ENCODE results near the gene NEK10.
A peak's percentile ranks its signal among the peaks of the same experiment; 100 is the strongest.
"Not testable (repeated sequence)": the region's sequence is repeated elsewhere in the genome, so short reads cannot be mapped to it uniquely, and the experiment has no call there.

Gene NEK10, protein sequence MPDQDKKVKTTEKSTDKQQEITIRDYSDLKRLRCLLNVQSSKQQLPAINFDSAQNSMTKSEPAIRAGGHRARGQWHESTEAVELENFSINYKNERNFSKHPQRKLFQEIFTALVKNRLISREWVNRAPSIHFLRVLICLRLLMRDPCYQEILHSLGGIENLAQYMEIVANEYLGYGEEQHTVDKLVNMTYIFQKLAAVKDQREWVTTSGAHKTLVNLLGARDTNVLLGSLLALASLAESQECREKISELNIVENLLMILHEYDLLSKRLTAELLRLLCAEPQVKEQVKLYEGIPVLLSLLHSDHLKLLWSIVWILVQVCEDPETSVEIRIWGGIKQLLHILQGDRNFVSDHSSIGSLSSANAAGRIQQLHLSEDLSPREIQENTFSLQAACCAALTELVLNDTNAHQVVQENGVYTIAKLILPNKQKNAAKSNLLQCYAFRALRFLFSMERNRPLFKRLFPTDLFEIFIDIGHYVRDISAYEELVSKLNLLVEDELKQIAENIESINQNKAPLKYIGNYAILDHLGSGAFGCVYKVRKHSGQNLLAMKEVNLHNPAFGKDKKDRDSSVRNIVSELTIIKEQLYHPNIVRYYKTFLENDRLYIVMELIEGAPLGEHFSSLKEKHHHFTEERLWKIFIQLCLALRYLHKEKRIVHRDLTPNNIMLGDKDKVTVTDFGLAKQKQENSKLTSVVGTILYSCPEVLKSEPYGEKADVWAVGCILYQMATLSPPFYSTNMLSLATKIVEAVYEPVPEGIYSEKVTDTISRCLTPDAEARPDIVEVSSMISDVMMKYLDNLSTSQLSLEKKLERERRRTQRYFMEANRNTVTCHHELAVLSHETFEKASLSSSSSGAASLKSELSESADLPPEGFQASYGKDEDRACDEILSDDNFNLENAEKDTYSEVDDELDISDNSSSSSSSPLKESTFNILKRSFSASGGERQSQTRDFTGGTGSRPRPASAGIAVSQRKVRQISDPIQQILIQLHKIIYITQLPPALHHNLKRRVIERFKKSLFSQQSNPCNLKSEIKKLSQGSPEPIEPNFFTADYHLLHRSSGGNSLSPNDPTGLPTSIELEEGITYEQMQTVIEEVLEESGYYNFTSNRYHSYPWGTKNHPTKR

DNA sequence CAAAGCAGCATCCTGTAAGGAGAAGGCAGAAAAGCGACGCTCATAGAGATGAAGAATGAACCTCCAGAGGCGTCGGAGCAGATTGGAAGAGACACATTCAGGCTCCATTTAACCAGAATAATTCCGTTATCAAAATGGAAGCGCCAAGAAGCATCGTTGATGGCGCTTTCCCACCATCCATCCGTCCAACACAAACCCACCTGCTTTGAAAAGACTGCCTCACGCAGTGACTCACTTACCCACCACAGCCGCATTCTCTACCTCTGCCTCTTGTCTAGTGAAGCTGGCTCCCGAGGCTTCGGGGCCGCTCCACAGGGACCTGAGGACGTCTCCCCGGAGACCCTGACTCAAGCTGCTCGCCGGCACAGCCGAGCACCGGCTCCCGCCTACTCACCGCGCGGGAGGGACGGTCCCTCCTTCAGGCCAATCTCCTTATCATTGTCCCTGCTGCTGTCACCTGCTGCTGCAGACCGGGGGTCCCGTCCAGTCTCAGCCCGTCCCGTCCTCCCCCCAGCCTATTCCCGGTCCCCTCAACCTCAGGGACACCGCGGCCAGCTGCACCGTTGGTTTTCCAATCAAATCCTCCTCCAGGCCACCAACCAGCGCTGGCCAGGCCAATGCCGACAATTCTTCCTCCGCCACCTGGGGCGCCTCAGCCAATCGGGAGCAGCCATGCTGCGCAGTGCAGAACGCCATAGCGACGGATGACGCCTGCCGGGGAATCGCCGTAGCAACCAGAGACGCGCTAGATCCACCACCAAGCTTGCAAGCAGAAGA, at the start of gene NEK10:
TSS of gene NEK10 (minus strand) at position 553 of the 777 bp plus-strand sequence. CDS start 16,501 bp downstream, outside the sequence.
- DNase-seq, result peak; percentile 84

DNA sequence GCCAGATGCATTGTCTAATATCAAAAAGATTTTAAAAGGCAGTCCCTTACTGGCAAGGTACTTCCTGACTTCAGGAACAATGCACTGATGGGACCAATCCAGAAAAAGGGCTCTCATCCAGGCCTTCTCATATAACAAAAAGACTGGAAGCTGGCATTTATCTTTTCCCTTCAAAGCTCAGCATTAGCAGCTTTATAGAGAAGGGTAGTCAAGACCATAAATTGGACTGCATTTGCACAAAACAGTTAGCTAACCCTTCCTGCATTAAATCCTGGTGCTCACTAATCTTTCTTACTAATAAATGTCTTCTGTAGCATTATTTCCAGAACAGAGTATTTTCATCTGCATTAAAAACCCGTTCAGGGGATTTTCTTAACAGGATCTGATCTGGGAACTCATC, 46.0 kb upstream of the NEK10 start:
- no peak for DNase-seq

DNA sequence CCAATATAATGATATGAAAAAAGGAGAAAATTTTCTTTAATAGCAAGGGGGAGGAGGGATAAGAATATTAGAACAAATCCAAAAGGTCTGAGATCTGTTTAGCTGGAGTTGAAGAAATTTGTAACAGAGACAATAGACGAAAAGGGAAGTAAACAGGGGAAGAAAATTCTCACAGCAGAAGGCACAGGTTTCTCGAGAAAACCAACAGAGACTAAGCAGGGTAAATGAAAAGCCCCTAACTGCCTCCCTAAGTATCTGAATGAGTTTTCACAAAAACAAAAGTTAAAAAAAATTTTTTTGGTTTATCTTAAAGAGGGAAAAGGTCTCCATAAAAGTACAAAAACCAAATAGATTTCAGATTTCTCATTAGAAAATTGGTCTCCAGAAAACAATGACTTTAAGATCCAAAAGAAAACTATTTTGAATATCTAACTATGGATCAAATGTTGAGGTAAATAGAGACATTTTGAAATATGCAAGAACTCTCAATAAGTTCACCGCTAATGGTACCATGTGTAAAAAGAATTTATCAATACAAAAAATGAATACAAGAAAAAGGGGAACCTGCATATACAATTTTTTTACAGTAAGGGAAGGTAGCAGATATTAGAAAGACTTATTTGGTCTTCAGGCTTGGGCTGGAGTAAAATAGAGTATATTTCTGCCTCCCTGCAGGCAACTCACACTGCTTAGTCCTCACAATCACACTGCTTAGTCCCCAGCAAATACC, 23.9 kb upstream of the NEK10 start:
- DNase-seq, result no peak

DNA sequence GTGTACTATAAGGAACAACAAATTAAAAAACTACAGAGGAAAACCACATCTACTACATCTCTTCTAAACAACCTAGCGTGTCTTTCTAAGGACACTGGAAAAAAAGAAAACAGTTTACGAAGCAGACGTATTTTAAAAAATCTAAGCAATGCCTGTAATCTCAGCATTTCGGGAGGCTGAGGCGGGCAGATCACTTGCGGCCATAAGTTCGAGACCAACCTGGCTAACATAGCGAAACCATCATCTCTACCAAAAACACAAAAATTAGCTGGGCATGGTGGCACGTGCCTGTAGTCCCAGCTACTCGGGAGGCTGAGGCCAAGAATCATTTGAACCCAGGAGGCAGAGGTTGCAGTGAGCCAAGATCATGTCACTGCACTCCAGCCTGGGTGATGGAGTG, 23.2 kb upstream of the NEK10 start:
- DNase-seq, result not testable (repeated sequence)

DNA sequence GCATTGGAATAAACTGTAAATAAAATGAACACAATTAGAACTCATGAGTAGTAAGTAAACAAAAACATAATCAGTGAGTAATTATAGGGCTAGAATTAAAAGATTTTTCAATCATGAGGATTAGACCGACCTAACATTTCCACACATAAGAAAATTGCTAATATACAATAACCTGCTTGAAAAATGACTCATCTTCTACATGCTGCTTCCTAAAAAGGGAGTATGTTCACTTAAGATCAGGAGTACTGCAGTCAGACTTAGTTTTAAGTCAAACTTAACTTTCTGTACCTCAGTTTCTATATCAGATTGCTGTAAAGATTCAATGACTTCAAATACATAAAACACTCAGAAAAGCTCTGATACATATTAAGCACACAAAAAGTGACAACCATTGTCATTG, 22.6 kb upstream of the NEK10 start:
- no peak for DNase-seq

DNA sequence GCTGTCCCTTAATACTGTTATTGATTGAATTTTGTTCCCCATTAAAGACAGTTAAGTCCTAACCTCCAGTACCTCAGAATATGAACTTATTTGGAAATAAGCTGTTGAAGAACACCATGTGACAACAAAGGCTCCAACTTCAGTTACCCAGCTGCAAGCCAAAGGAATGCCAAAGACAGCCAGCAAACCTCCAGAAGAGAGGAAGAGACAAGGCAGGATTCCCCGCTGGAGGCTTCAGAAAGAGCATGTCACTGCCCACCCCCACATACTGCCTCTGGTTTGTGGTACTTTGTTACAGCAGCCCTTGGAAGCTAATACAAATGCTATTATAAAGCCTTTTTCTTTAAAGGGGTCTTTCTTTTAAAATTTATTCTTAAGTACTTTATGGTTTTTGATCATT, 18.4 kb upstream of the NEK10 start:
- DNase-seq, result no peak

DNA sequence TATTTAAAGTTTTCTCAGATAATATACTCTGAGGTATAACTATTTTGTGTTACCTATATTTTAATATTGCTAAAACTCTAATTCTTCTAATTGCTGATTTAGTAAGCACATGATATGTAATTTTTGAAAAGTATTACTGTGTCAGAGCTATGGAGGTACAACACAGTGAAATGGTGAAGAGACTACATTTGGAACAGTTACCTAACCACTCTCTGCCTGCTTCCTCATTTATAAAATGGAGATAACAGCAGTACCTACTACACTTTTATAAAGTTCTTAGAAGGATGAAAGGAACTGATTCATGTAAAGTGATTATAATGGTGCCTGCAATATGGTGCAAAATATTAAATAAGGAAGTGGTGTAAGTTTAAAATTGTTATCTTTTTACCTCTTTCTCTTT, 16.3 kb upstream of the NEK10 start:
- DNase-seq, result no peak

DNA sequence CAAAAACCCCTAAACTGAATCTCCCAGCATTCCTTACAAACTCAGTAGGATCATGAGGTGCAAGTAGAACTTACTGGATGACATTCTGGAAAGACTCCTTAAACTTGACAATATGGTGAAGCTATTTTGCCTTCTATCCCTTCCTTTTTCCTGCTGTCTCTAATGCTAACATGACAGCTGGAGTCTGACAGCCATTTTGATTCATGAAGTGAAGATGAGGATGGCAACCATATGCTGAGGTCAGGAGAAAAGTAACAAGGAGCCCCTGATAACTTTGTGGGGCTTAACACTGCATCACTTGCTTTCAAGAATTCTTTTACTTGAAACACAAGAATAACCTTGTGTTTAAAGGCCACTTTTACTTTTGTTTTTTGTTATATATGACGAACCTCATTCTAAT, 15.0 kb upstream of the NEK10 start:
- DNase-seq, result no peak

DNA sequence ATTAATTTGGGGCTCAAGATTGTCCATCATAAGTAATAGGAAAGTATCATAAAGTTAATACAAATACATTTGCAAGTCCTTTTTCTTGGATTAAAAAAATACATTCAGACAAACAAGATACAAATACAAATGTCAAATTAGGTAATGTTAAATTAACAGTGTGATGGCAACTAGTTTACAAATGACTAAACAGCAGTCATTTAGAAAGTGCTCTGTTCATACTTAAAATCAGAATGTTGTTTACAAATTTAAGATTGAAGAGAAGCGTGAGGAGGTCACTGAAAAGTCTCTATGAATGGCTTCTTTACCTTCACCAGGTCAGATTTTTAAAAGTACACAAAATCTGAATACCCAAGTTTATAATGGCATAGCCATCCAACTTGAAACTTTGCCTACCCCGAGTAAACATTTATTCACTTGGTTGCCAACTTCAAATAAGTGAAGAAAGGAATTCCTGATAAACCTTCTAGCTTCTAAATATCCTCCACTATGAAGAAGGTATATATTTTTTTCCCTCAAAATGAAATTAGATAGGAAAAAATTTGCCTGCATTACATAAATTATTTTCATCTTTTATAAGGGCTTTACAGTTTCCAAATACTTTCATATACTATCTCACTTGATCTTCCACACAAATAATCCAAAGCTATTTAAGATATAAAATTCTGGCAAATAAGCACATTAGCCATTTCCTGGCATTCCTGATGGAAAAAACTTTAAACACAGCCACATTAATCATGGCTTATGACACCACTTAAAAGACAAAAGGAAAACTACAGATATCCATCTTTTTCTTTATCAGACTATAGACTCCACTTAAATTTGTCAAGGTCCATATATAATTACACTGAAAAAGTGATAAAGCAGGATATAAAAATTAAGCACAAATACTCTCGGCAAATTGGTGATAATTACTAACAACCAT, 11.5 kb upstream of the NEK10 start:
- no peak for DNase-seq

DNA sequence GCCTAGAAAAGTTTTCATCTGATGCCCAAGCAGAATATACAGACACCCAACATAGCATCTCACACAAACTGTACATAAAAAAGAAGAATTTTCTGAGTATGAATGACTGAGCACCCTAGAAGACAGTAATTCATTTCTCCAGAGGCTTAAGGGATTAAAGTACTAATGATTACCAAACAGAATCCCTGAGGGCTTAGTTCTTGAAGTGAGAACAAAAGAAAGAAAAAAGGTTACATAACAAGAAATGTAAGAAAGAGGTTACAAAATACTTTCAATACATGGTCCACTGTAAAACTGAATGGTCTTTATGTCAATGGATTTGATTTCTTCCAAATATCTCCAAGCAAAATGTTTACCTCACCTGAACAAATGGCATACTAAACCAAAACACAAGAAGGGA, 9.1 kb upstream of the NEK10 start:
- no peak for DNase-seq

DNA sequence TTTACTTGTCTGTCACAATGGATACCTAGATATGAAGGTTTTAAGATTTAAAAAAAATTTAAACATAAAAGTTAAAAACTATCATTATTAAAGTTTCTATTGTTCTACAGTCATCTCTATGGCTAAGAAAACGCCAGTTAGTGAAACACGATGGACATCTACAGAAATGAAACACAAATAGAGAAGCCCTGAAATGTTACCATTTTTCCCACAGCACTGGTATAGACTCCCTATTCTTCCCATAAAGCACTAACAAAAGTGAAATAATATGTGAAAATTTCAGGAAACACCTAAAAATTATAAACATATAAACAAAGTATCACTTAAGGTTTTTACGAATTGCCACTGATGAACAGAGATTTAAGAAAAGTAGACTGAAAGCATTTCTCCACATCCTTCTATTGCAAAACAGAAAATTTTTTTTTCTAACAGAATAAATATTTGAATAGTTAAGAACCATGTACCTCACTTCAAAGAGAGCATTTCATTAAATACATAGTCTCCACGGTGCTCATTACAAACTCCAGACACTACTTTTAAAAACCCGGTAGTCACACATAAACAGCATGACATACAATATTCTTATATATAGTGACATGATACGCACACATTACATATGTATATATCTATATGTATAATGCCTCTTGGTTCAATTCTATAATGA, 7.1 kb upstream of the NEK10 start:
- no peak for DNase-seq

DNA sequence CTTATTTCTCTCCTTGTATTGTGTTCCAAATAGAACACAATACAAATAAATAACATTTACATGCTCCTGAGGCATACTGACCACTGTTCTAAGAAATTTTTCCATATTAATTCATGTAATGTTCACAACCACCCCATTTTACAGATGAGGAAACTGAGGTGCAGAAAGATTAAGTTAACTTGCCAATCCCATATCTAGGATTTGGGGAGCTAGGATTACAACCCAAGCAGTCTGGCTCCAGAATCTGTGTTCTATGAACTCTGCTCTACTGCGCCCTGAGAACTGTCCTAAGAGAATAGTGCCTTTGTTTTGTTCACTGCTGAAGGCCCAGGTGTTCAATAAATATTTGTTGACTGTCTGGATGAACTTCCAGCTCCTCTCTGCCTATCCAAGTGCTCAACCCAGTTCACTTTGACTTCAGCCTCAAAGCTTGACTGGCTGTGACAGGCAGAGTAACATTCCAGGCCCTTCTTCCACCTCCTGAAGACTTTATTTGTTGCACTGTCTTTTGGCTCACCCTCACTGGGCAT, 3.1 kb downstream of the NEK10 start:
- no peak for DNase-seq

DNA sequence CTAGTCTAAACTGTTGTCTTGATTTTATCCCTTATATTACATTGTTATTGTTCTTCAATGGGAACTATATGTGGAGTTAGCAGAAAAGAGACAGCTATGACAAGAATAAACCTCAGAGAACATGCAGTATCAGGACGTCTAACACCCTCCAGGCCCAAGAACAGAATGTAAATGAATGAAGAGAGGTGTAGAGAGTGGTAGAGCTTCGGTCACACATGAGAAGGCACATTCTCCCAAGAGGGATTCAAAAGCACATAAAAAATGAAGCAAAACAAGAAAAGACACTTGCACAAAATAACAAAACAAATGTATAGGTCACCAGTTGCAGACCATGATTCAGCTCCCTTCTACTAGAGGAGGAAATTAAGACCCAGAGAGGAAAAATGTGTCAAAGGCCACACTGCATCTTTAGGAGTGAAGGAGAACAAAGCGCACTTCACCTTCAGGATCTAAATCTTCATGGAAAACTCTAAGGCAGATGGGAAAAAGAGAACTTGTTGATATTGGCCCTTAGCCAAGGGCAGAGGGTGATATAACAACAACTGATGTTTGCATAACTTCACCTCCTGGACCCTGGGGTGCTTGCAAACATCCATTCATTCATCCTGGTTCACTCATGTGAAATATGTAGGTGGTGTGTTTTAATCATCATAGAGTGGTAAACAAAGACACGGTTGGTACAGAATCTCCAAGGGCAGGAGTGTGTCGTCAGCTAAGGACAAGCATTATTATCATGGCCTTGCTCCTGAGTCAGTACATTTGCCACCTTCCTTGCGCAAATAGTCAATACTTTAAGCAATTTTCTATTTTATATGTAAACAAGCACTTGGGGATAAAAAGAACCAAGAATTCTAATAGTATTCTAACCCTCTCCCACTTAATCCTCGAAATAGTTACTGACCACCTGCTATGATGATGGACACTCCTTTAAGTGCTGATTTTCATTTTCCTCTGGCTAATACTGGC, 8.8 kb downstream of the NEK10 start:
- peak; percentile 37 for DNase-seq

DNA sequence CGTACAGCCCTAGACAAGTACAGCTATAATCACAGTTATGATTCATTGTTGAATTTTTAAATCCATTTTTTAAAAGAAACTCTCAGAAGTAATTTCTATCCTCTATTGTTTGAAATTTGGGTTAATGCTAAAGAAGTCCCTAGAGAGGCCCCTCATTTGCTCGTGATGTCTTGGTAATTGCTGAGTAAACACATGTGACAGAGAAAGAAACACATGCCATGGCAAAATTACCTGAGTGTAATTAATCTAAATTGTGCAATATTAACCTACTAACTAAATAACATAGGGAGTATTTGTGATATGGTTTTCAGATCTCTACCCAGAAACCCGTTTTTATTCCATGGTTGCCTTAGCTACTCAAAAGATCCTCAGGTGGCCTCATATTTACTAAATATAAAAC, 10.8 kb downstream of the NEK10 start:
- no peak for DNase-seq

DNA sequence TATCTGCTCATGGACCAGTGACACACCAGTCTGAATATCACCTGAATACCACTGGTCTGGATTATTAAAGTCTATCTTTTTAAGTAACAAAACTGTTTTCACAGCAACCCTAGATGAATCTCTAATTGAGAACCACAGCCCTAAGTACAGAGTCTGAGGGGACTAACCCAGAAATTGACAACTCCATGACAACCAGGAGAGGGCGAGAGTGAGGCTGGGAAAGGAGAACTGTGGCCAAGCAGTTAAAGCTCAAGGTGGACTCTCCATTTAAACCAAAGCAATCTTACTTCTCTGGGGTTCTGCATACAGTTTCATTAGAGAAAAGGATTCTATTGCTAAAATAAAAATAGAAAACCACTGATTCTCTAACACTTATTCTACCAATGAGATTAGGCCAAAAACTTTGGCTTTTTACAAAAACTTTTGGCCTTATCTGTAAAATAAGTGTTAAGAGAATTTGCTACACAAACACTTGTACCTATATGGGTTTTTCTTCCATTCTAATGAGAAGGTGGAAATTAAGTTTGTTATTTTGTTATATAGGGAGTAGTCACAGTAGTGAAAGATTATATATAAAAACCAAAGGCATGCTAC, 11.4 kb downstream of the NEK10 start:
- DNase-seq, result peak; percentile 67

DNA sequence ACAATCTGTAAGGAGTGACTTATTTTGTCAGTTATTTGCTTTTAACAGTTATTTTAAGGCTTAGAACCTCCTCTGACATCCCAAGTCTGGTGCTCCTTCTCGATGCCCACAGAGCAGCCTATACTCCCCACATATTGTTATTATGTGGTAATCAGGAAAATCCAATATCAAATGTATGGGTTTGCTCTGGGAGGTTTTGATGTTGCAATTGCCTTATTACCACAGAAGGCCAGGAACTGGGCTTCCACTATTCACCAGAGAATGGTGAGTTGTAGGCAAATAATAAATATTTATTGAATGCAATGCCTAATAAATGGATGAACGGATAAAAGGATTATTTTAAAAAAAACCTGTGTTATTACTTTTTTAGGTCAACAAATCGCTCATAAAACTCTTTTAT, 12.2 kb downstream of the NEK10 start:
- no peak for DNase-seq

DNA sequence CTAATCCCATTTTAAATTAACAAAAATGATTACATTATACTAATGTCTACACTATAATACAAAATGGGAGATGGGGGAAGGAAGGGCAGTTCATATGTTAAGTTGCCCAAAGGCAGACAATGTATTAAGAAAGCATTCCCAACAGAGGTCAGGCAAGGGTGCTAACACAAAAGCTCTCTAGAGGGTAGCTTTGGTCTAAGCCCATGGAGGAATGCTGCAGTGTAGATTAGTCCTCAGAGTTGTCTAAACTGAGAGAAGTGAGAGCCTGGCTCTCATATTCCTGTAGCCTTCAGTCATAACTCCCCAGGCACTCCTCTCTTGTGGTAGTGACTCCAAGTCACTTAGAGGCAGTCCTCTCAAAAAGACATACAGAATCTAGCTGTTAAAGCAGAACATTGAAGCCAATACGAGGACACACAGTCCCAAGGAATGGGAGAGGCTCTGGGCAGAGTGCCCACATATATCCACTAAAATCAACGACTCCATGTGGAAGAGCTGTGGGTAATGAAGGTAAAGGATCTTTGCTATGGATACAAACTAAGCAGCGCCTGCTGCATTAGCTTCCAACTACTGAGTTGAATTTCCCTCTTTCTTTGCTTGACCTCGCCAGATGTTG, 14.5 kb downstream of the NEK10 start:
- DNase-seq, result no peak

DNA sequence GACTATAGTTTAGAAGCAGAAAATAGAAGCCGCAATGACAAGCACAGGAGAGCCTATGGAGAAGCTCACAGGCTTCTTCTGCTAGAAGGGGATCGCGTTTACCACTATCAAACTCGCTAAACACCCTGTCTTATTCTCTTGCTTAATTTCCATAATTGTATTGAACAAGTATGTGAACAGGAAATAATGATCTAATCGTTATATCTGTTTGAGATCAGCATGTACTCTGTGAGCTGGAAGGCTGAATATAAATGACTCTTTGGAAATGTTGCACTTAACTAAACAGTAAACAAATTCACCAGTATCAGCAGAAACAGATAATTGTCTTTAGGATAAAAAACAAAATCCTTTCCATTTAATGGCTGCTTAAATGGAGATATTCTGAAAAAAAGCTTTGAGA, 15.0 kb downstream of the NEK10 start:
- DNase-seq, result no peak

Measured in EL (cell line).